ENCODE data around the gene COQ4. TPM values are rescaled to one million over a fixed set of nuclear protein-coding genes. Genes with fewer than 3 reads are reported as not detected.
A peak's percentile ranks its signal among the peaks of the same experiment; 100 is the strongest.

The COQ4 gene
- total and polyA plus RNA-seq, 2 experiments from 2014 or later, result 35.3 to 37.0 TPM

DNA sequence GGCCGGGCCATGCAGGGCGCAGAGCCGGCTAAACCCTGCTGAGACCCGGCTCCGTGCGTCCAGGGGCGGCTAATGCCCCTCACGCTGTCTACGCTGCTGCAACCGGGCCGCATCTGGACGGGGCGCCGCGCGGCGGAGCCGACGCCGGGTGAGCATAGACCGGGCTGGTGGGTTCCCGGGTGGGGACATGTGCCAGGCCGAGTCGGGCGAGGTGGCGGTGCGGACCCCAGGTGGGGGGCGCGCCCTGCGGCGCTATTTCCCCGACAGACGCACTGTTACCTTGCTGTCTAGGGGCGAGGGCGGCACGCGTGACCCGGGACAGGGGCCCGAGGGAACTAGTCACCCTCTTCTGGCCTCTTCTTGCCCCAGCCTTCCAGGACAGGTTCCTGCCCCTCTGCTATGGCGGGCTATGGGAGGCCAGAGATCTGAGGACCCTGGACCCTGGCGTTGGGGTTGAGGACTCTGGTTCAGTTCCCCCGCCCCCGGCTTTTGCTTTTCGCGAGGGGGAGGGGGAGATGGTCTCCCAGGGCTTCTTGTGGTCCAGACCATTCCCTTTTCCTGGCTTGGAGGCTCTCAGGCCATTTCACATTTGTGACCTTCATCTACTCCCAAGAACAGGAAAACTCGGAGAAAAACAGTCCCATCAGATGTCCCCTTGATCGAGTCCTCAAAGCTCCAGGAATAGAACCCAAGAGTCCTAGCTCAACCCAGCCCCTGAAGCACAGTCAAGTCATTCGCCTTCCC is 18.2 kb downstream of the COQ4 start:
- peaks cover 15% of the 10 kb centered on the region for H3F3A ChIP-seq (replicated peaks; ENCODE audit: low read depth)
- TF ChIP-seq, protein P1, sequence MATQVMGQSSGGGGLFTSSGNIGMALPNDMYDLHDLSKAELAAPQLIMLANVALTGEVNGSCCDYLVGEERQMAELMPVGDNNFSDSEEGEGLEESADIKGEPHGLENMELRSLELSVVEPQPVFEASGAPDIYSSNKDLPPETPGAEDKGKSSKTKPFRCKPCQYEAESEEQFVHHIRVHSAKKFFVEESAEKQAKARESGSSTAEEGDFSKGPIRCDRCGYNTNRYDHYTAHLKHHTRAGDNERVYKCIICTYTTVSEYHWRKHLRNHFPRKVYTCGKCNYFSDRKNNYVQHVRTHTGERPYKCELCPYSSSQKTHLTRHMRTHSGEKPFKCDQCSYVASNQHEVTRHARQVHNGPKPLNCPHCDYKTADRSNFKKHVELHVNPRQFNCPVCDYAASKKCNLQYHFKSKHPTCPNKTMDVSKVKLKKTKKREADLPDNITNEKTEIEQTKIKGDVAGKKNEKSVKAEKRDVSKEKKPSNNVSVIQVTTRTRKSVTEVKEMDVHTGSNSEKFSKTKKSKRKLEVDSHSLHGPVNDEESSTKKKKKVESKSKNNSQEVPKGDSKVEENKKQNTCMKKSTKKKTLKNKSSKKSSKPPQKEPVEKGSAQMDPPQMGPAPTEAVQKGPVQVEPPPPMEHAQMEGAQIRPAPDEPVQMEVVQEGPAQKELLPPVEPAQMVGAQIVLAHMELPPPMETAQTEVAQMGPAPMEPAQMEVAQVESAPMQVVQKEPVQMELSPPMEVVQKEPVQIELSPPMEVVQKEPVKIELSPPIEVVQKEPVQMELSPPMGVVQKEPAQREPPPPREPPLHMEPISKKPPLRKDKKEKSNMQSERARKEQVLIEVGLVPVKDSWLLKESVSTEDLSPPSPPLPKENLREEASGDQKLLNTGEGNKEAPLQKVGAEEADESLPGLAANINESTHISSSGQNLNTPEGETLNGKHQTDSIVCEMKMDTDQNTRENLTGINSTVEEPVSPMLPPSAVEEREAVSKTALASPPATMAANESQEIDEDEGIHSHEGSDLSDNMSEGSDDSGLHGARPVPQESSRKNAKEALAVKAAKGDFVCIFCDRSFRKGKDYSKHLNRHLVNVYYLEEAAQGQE (IDR thresholded peaks at IDR 0.05; ENCODE audit: unreplicated experiment), result no peak
- no peak for TF ChIP-seq EZH2phosphoT487 (IDR thresholded peaks at IDR 0.05; ENCODE audit: unreplicated experiment)
- no peak for TF ChIP-seq ZNF114 (CRISPR knock-in tag; IDR thresholded peaks at IDR 0.05)
- TF ChIP-seq ZNF331 (CRISPR knock-in tag; IDR thresholded peaks at IDR 0.05; ENCODE audit: low read depth), result no peak
- no peak for TF ChIP-seq EZH2 (IDR thresholded peaks at IDR 0.05; ENCODE audit: low read depth, unreplicated experiment)
- TF ChIP-seq, protein P2, sequence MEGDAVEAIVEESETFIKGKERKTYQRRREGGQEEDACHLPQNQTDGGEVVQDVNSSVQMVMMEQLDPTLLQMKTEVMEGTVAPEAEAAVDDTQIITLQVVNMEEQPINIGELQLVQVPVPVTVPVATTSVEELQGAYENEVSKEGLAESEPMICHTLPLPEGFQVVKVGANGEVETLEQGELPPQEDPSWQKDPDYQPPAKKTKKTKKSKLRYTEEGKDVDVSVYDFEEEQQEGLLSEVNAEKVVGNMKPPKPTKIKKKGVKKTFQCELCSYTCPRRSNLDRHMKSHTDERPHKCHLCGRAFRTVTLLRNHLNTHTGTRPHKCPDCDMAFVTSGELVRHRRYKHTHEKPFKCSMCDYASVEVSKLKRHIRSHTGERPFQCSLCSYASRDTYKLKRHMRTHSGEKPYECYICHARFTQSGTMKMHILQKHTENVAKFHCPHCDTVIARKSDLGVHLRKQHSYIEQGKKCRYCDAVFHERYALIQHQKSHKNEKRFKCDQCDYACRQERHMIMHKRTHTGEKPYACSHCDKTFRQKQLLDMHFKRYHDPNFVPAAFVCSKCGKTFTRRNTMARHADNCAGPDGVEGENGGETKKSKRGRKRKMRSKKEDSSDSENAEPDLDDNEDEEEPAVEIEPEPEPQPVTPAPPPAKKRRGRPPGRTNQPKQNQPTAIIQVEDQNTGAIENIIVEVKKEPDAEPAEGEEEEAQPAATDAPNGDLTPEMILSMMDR (conservative IDR thresholded peaks at IDR 0.05; ENCODE audit: low read depth in 2 of 2), result no peak
- no peak for TF ChIP-seq NANOG (IDR thresholded peaks at IDR 0.05; ENCODE audit: borderline replicate concordance)
- TF ChIP-seq POLR2AphosphoS5 (IDR thresholded peaks at IDR 0.05; ENCODE audit: low read depth), result no peak
- TF ChIP-seq, protein P3, sequence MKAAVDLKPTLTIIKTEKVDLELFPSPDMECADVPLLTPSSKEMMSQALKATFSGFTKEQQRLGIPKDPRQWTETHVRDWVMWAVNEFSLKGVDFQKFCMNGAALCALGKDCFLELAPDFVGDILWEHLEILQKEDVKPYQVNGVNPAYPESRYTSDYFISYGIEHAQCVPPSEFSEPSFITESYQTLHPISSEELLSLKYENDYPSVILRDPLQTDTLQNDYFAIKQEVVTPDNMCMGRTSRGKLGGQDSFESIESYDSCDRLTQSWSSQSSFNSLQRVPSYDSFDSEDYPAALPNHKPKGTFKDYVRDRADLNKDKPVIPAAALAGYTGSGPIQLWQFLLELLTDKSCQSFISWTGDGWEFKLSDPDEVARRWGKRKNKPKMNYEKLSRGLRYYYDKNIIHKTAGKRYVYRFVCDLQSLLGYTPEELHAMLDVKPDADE (IDR thresholded peaks at IDR 0.05), result no peak
- peaks cover 4% of the 10 kb centered on the region for H3K4me1 Mint-ChIP-seq
- peaks cover 10% of the 10 kb centered on the region; the same call in 2 of the 3 replicates for H3K36me3 Mint-ChIP-seq (ENCODE audit: low read depth)
- 0 out of 2 replicates have a peak, but pooled peaks cover 4% of the 10 kb centered on the region for H3K36me3 ChIP-seq (ENCODE audit: insufficient read depth)
- peak; percentile 58 for ATAC-seq
- H3K9me2 ChIP-seq (ENCODE audit: insufficient read depth), result no peaks in the 10 kb centered on the region
- peaks cover 14% of the 10 kb centered on the region for H3K27me3 Mint-ChIP-seq (ENCODE audit: insufficient read depth, low read depth, poor library complexity)
- H3K4me1 ChIP-seq (ENCODE audit: insufficient read depth), result no peaks in the 10 kb centered on the region
- H3K27ac Mint-ChIP-seq, result no peak overlapping the region
- H4K20me1 ChIP-seq (replicated peaks; ENCODE audit: insufficient read depth), result peaks cover 6% of the 10 kb centered on the region; the same call in 1 of the 2 replicates
- 0 out of 3 replicates have a peak, but pooled peaks cover 3% of the 10 kb centered on the region for H3K9me3 Mint-ChIP-seq
- no peak overlapping the region for H3K27ac ChIP-seq (ENCODE audit: low read depth)
- no peaks in the 10 kb centered on the region for H3K27me3 ChIP-seq (ENCODE audit: insufficient read depth)
- peak; percentile 48 for DNase-seq (ENCODE audit: low spot score)
- peak overlapping the region; percentile 96 for H3K4me2 ChIP-seq
- H3K79me2 ChIP-seq (replicated peaks; ENCODE audit: insufficient read depth), result no peaks in the 10 kb centered on the region
- peak overlapping the region; percentile 83 for H3K4me3 Mint-ChIP-seq
- H3K4me3 ChIP-seq, result peak overlapping the region; percentile 90
- peak overlapping the region; percentile 97 for H2AFZ ChIP-seq
